CD4-positive, alpha-beta T cell treated with Interleukin-12 subunit alpha and Interleukin-12 subunit beta, for 1 hour (primary cell): ENCODE results near the gene SDCCAG8.

Experiments used
- DNase-seq: peaks from one replicate; pipeline ENCODE4 v3.0.0-alpha.2; 2020

SDCCAG8 gene

DNA sequence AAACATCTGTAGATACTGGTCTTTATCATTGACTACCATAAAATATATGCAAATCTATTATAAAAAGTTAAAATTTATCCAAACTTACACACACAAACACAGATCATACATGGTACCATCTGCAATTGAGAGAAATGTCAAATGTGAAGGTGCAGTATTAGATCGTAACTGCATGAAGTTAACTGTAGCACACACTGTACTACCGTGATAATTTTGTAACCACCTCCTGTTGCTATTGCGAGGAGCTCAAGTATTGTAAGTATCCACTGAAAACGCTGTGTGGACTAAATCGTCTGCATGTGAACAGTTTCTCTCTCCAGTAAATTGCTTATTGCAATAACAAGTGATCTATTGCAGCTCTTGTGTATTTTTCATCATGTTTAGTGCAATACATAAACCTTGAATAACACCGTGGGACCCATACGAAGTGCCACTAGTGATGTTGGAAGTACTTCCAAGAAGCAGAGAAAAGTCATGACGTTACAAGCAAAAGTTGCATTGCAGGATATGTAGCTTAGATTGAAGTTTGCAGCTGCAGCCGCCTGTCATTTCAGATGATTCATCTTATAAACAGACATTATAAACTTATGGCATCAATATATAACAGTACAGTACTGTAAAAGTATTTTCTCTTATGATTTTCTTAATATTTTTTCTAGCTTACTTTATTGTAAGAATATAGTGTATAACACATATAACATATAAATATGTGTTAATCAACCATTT is 172.9 kb downstream of the SDCCAG8 start:
- no peak for DNase-seq

DNA sequence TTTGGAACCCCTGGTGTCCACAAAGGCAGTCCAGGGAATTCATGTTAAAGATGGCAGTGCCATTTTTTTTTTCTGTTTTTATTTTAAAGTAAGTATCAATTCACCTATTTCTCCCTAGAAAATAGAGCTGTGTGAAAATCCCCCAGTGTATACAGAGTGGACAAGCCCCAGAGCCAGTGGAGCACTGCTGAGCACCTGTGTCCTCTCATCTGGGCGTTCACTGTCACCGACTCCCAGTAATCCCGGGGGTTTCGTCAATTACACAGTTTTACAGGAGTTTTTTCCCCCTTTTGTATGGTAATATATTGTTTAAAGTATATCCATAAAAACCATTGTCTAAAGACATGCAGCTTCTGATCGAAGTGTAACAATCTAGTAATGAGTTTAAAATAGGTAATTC is 175.8 kb downstream of the SDCCAG8 start:
- DNase-seq: no peak

DNA sequence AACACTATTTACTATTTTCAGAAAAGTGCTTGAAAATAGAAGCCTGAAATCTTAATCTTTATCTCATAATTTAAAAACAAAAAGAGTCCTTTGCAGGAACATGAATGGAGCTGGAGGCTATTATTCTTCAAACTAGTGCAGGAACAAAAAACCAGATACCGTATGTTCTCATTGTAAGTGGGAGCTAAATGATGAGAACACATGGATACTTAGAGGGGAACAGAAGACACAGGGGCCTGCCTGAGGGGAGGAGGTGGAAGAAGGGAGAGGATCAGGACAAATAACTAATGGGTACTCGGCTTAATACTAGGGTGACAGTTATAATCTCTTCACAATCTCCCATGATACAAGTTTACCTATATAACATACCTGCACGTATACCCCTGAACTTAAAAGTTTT is 176.3 kb downstream of the SDCCAG8 start:
- no peak for DNase-seq

DNA sequence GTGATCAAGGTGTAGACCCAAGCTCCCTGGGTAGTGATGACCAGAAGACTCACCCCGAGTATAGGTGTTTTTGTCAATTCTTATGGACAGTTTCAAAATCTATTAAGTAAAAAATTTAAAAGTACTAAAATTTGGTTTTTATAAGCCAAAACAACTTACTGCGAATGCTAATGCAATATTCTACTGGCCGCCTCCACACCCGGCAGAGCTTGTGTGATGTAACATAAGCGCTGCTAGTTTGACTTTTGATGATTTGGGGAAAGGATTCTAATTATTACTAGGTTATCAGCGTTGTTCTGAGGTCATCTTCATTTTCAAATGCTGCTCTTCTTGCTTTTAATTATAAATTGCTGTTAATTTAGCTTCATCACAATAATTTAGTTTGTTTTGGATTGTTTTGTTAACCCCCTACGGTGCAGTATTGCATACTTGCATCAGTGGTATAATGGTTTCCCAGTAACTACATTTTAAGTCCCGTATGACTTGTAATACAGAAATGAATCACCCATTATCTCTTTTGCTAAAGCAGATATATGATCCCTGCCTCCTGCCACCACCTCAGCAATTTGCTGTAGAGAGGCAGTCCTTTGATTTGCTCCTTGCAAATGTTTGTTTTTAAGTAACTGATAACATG is 178.0 kb downstream of the SDCCAG8 start:
- DNase-seq: no peak

DNA sequence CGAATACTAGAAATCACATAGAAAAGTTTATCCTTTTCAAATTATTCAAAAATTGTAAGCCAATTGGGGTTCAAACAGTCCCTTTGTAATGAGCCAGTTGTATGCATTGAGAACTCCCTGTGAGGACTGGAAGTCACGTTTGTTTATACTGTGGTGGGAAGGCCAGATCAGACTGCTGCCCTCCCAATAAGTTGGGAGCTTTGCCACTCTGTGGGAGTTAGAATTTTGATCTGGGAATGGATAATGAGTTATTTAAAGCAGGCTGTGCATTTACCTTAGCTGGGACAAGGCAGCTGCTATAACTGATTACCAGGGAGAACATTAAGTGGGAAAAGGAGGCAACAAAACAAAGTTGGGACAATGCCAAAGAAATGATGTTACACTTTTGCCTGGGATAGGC is 178.8 kb downstream of the SDCCAG8 start:
- DNase-seq: no peak

DNA sequence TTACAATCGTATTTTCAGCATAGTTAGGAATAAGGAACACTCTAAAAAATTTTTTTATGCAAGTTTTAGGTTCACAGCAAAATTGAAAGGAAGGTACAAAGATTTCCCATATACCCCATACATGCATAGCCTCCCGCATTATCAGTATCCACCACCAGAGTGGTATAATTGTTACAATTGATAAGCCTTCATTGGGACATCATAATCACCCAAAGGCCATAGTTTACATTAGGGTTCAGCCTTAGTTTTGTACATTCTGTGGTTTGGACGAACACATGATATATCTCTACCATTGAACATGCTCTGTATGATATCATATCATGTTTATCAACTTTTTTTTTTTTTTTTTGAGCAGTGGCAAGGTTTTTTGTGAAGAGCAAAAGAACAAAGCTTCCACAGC is 180.0 kb downstream of the SDCCAG8 start:
- DNase-seq: no peak

DNA sequence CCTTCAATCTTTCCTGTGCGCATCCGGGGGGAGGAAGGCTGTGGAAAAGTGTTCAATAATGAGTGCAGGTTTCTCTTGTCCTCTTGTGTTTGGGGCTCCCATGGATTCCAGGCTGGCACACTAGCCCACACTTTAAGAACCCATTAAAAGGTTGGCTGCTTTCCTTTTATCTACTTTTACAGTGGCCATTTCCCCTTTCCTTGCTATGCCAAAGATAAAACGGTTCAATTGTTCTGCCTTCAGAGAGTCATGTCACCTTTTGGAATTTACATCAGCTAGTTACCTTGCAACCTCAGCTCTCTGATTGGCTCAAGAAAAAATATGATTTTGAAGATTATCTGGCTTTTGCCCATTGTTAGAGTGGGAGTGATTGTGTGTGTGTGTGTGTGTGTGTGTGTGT is 182.3 kb downstream of the SDCCAG8 start:
- DNase-seq: no peak

DNA sequence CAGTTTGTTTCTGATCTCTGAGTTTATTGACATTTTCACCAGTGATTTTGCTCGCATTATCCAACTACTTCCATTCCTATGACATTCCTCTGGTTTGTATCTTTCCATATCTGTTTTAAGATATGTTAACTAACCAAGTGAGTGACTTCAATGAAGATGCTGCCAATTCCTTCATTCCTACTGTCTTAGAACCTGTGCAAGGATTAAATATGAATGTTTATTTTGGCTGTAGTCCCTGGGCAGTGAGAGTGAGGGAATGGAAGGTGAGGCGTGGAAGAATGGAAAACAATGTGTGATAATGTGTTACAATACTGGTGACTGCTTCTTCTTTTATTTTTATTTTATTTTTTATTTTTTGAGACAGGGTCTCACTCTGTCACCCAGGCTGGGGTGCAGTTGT is 183.0 kb downstream of the SDCCAG8 start:
- DNase-seq: no peak

DNA sequence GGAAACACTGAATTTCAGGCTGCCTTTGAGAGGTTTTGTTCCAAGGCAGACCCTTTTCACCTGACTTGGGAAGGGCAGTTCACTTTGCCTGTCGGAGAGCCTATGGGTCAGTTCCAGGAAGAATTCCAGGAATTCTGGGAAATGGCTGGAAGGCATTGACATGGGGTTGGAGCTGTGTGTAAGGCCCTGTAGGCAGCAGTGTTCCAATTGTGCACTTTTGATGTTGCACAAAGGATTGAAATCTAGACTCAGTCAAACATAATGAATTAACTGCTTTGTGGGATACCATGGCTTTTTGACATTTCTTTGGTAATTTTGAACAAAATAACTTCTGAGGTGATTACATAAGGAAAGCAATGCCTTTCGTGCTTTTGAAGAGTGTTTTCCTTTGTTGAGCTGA is 184.6 kb downstream of the SDCCAG8 start:
- DNase-seq: no peak

DNA sequence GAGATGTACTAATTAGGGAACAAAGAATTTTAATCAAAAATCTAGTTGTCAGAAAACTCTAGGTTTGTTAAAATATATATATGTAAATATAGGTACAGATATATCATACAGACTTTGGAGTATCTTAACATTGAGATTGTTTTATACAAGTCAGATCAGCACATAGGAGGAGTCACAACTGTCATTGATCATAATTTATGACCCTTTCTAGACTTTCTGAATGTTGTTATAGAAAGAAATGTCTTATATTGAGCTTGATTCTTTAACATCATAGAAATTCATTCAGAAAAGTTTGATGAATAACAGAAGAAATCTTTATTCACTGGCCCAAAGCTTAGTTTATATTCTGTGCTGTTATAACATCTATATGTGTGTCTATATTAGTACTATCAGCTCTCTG is 185.8 kb downstream of the SDCCAG8 start:
- DNase-seq: no peak

DNA sequence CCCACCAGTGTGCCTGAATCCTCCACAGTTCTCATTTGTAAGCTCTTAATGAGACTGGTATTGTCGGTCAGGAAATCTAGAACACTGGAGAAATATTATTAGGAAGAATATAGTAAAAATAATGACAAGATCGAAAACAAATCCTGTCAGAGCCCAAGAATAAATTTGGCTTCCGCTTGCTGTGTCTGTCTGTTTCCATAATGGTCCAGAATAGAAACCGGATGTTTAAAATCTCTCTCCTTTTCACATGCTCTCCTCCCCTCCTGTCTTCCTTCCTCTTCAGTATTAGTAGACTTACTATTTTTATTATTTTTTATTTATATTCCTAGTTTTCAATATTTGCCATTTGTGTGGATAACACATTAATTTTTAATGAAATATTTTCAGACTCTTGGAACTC is 187.7 kb downstream of the SDCCAG8 start:
- DNase-seq: no peak

DNA sequence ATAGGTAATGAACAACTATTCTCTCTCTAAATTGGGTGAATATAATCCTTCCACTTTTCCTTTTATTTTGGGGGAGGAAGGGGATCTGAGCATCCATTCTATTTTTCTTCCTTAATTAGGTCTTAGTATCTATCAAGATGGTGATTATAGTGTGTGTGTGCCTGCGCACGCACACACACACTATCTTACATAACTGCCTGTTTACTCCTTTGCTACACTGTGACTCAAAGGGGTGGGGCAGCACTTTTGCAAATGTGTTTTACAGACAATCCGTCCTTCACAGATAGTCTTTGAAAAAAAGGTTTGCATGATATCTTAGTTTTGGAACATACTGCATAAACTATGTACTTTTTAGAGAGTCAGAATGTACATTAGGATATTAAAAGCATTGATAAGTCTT is 191.5 kb downstream of the SDCCAG8 start:
- no peak for DNase-seq

DNA sequence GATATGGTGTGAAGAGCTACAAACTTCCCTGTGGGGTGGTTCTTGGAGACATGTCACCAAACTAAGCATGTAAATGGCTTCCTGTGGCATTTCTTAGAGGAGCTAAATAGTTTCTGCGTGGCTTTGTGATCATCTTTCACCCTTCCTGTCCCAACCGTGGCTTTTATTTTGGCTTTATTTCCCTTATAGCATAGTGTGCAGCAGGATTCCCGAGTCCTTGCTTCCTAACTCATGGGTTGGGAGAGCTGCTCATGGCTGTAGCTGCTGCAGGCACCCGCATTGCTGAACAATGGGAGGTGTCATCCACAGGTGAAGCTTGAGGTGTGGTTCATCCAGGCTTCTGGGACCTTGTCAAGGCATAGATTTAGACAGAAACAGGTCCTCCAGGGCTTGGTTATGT is 192.0 kb downstream of the SDCCAG8 start:
- DNase-seq: no peak

DNA sequence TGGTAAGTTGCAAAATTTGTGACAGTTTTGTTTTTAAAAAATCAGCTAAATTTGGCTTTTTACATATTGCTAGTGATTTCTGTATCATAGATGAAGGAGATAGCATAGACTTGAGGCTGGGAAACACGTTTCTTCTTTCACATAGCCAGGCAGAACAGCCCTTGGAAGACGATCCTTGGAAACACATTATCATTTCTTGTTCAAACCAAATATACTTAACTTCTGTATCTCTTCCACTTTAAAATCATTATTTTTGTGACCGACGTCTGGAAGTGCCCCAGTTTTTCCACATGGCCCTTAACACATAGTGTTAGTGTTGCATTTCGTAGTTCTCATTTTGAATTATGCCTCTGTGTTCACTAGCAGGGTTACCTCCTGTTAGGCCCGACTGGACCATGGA is 193.5 kb downstream of the SDCCAG8 start:
- DNase-seq: no peak

DNA sequence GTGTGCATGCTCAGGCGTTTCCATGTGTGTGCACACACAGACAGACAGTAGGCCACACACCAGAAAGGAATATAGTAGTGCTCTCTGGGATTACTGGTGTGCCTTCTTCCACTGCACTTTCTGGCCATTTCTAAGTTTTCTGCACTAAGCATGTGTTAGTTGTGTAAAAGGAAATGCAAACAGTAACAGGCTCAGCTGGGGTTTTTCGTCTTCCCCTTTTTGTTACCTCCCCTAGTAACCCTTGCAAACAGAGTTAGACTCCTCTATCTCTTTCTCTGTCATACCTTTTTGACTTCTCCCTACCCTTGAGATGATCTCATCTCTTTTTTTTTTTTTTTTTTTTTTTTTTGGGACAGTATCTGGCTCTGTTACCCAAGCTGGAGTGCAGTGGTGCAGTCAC is 196.3 kb downstream of the SDCCAG8 start:
- no peak for DNase-seq

DNA sequence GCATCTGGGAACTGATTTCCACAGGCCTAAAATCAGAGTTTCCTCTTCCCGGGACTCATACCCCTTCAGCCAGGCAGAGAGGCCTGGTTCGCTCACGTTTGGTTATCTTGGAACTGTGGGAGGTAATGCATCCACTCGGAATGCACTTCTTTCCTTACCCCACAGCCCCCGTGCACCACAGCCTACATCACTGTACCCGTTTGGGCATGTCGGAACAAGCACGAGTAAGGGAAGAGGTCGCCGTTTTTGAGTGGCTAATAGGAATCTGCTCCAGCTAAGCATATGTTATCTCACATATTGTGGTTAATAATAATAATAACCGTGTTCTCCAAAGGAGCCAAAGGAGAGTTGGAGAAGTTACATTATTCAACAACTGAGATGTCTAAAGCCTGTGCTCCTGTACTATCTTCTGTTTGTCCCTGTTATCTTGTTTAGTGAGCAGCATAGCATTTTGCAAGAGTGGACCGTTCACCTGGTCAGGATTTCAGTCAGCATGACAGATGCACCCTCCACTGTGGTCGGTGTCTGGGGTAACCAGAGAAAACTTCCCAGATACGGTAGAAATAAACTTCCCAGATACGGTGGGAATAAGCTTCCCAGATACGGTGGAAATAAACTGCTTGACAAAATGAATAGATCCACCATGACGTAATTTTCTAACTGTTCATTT is 198.6 kb downstream of the SDCCAG8 start:
- DNase-seq: no peak

DNA sequence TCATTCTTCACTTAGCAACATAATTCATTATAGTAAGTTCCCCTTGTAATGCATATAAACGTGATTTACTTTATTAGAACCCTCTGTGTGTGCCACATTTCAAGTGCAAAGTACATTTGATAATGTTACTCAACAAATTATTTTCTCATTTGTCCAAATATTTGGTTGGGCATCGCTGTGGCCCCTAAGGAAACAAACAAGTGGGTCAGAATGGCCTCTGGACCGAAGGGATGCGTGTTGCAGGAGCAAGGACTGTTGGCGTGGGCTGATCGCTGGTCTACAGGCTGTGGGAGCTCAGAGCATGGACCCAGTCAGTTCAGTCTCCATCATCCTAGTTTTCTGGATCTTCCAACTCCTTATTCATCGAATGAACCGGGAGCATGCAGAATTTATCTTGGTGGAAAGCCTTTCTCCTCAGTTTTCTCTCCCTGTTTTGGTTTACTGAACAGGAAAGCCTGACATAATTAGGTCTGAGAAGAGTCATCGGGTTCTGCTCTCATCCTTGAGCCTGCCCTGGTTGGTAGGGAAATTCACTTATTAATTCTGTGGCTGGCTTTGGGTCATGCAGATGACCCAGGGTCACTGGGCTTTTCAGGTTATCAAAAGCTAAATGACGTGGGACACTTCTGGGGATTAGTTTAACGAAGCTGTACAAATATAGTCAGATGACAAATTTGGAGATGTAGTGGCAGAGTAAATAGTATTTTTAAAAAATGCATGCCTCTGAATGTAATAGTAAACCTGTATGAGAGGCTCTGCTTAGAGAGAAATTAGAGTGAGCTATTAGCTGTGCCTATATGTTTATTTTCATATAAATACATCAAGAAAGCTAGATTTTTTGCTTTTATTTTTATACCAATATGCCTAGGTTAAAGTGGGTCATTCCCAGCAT is 200.2 kb downstream of the SDCCAG8 start:
- DNase-seq: no peak

DNA sequence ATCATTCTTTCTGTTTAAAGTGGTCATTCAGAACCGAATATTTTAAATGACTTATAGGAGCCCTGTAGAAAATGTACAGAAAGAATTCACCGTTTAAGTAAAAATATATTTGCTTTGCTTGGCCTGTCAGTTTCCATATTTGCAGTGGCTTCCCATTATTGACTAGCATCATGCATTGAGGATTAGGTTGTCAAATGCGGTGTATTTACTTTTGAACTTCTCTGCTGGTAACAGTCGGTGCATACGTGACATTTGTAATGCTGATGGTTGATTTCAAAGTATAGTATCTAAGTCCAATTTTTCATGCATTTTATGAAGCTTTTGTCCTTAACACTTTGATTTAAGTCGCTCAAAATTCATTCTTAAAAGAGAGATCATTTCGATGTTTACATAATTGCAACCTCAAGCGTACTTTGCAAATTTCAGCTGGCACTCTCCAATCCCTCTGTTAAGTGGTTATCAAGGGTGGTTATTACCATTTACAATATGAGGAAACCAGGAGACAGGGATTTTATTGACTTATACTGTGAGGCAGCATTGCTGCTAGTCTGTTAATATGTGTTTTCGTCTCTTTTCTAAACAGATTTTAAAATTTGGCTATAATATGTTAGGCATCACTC is 201.6 kb downstream of the SDCCAG8 start:
- no peak for DNase-seq

DNA sequence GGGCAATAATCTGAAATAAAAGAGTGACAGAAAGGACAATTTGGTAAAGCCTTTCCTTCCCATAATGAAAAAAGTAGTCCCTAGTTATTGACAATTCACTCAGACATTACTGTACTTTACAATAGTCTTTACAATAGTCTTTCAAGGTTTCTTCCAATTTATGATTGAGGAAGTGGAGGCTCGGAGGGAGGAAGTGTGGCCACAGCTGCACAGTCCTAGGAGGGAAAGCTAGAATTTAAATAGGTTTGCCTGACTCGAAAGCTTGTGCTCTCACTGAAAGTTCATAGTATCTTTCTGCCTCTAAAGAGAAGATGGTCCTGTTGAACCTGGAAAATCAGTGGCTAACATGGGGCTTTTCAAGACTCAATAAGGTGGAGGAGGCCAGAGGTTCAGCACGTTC is 203.2 kb downstream of the SDCCAG8 start:
- no peak for DNase-seq

DNA sequence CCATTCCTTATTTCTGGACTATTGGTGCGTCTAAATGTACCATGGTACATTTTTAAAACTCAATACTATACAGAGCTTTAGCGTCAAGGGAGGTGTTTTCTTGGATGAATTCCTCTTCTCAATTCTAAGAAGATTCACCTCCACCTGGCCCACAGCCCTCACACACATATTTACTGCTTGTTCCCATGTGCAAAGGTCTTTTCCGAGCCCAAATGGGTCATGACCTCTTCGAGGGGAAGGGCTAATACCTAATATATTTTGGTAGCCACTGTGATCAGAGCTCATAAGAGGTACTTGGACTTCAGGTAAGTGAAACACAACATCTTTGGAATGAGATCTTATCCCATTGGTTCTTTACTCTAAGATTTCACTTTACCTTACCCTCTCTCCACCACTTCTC is 205.9 kb downstream of the SDCCAG8 start:
- no peak for DNase-seq

DNA sequence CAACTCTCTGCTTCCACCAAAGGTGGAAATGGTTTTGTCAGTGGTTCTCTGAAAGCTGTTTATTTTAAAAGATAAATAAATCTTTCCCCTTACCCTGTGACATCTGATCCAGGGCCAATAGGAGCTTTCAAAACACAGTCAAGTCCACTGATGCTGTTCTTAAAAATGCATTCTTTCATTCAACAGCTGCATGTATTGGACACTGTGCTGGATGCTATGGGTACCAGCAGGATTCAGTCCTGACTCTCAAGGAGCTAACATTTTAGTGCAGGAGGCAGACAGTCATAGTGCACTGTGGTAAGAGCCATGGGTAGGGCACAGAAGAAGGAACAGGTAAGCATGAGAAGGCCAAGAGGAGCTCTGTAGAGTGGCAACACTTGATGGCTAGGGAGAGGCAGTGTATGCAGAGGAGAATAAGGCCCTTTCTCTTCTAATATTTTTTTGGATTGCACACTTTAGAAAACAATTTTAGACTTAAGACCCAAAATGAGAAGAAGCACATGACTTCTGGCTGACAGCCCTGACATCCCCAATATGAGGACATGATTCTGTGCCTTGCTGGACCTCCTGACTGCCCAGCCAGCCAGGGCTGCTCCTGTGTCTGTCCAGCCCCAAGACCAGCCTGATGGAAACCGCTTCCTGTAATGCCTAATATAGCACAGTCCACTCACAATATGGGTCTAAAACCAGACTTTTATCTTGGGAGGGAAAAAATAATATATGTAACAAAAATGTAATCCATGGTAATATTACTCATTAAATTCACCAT is 207.3 kb downstream of the SDCCAG8 start:
- no peak for DNase-seq

DNA sequence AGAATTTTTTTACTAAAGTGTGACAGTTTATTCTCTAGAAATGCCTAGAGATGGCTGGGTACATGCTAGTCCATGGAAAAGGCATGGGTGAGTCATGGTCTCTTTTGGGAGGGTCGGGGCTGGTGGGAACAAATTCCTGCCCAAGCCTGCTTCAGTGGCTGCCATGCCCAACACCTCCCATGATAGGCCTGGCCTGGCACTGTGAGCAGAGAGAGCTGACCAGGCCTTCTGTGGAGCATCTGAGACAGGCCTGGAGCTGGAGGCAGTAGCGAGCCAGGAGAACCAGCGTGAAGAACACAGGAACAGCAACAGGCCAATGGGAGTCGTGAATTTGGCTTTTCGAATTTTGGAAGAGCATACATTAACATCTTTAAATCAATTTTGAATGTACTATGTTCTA is 209.2 kb downstream of the SDCCAG8 start:
- no peak for DNase-seq
